Esophagus muscularis mucosa (tissue), 4 donors: ENCODE data around the gene RYR2.

Experiments
- EP300 ChIP-seq: sonication (generic); formaldehyde crosslinking; IDR thresholded peaks from one replicate; pipeline ENCODE4 v1.6.1; 2017; ENCODE audit warnings: antibody characterized with exemption
- POLR2A ChIP-seq: fragments of 450-650 bp; IDR thresholded peaks from one replicate; pipeline ENCODE4 v1.6.1; 2017; ENCODE audit warnings: antibody characterized with exemption, moderate library complexity, mild to moderate bottlenecking, low read depth
- POLR2AphosphoS5 ChIP-seq, 2 donors: sonication (generic); formaldehyde crosslinking; IDR thresholded peaks; one replicate each; pipeline ENCODE4 v1.6.1; 2017; ENCODE audit warnings: antibody characterized with exemption in 2 of 2
- TF ChIP-seq, protein P1 (sequence below), 3 experiments: fragments of 200-600 bp in 2 of 3; fragments of 450-650 bp in 1 of 3; sonication (generic) in 2 of 3; IDR thresholded peaks; one replicate each; pipeline ENCODE4 v1.5.1; 2017 to 2019; ENCODE audit warnings: antibody characterized with exemption in 3 of 3, mild to moderate bottlenecking in 2 of 3, moderate library complexity in 1 of 3

DNA sequence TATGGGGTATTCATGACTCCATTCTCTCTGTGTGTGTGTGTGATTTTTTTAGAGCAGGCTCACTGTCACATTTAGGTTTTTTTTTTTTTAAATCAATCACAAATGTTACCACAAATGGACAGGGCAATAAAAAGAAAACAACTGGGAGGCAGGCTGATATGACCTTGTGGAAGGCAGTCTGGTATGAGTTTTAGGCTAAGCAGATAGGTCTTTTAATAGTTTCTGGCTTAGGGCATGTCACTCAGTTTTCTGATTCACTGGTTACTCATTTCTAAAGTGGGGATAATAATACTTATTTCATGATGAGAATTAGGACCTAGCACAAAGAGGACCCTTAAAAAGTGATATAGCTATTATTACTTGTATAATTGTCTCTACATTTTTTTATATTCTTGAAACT, 278.9 kb downstream of the RYR2 start:
- TF ChIP-seq, protein P1, sequence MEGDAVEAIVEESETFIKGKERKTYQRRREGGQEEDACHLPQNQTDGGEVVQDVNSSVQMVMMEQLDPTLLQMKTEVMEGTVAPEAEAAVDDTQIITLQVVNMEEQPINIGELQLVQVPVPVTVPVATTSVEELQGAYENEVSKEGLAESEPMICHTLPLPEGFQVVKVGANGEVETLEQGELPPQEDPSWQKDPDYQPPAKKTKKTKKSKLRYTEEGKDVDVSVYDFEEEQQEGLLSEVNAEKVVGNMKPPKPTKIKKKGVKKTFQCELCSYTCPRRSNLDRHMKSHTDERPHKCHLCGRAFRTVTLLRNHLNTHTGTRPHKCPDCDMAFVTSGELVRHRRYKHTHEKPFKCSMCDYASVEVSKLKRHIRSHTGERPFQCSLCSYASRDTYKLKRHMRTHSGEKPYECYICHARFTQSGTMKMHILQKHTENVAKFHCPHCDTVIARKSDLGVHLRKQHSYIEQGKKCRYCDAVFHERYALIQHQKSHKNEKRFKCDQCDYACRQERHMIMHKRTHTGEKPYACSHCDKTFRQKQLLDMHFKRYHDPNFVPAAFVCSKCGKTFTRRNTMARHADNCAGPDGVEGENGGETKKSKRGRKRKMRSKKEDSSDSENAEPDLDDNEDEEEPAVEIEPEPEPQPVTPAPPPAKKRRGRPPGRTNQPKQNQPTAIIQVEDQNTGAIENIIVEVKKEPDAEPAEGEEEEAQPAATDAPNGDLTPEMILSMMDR (IDR thresholded peaks at IDR 0.05), result no peak
- TF ChIP-seq POLR2A, result no peak
- no peak for TF ChIP-seq EP300
- TF ChIP-seq POLR2AphosphoS5 (IDR thresholded peaks at IDR 0.05), result no peak
